IMR-90 (cell line): ENCODE measurements around the gene UBN1. TPM values are rescaled to one million over a fixed set of nuclear protein-coding genes. Genes with fewer than 3 reads are reported as not detected.

Experiments
- ATAC-seq: fragments of 200-7000 bp; cut with Tn5 transposase; 2 replicates; pipeline ENCODE4 v1.9.1; 2020; ENCODE audit warnings: low read depth, mild to moderate bottlenecking, moderate library complexity
- BruUV-seq: library from RNA; stranded (reverse); fragments of 400-500 nt; replicated peaks from 2 replicates; lab custom pipeline; 2021; lab: Mats Ljungman, UMichigan
- CTCF ChIA-PET: fragments of 300-600 bp; formaldehyde crosslinking; extraction: SDS; loops from one replicate; lab custom pipeline; 2021; ENCODE audit warnings: antibody characterized with exemption; lab: Yijun Ruan, JAX
- POLR2A ChIA-PET: fragments of 300-600 bp; sonication (Branson Sonifier 250); formaldehyde crosslinking; loops from one replicate; lab custom pipeline; 2022; ENCODE audit warnings: antibody characterized with exemption; ENCODE audit not compliant: unreplicated experiment; lab: Charles Lee
- DNase-seq: peaks from one replicate; pipeline ENCODE4 v3.0.0; 2013
- H2AFZ ChIP-seq: replicated peaks from 2 replicates; pipeline ENCODE3; 2013; ENCODE audit warnings: low read length, mild to moderate bottlenecking; ENCODE audit not compliant: poor library complexity
- H2AK5ac ChIP-seq: 2 replicates; pipeline ENCODE4 v1.6.1; 2013; ENCODE audit warnings: low read depth, low read length, inconsistent platforms
- H2AK9ac ChIP-seq: replicated peaks from 2 replicates; pipeline ENCODE3; 2013; ENCODE audit warnings: mild to moderate bottlenecking, low read depth, low read length, moderate library complexity; ENCODE audit not compliant: poor library complexity
- H2BK120ac ChIP-seq: 2 replicates; pipeline ENCODE4 v1.6.1; 2013; ENCODE audit warnings: low read depth, low read length, inconsistent platforms
- H2BK15ac ChIP-seq: 3 replicates; pipeline ENCODE4 v1.6.1; 2013; ENCODE audit warnings: low read depth, low read length, inconsistent platforms
- H2BK20ac ChIP-seq: 2 replicates; pipeline ENCODE4 v1.6.1; 2013; ENCODE audit warnings: low read depth, mild to moderate bottlenecking, inconsistent platforms, low read length, moderate library complexity
- H2BK5ac ChIP-seq: 2 replicates; pipeline ENCODE4 v1.6.1; 2013; ENCODE audit warnings: mild to moderate bottlenecking, low read depth, low read length, inconsistent platforms; ENCODE audit not compliant: poor library complexity, severe bottlenecking
- H3K14ac ChIP-seq: replicated peaks from 2 replicates; pipeline ENCODE4 v1.6.1; 2013; ENCODE audit warnings: low read depth, low read length, inconsistent platforms
- H3K18ac ChIP-seq: 2 replicates; pipeline ENCODE4 v1.6.1; 2013; ENCODE audit warnings: low read depth, low read length, control low read depth
- H3K23ac ChIP-seq: 2 replicates; pipeline ENCODE4 v1.6.1; 2013; ENCODE audit warnings: low read depth, low read length, inconsistent platforms
- H3K27ac ChIP-seq: 2 replicates; pipeline ENCODE4 v1.5.1; 2013; ENCODE audit warnings: mild to moderate bottlenecking, control low read depth, low read length; ENCODE audit not compliant: insufficient read depth
- H3K27me3 ChIP-seq: 2 replicates; pipeline ENCODE4 v1.6.1; 2013; ENCODE audit warnings: low read length; ENCODE audit not compliant: control insufficient read depth, insufficient read depth
- H3K36me3 ChIP-seq: 2 replicates; pipeline ENCODE4 v1.6.1; 2013; ENCODE audit warnings: low read length, mixed read lengths; ENCODE audit not compliant: control insufficient read depth, insufficient read depth
- H3K4ac ChIP-seq: 2 replicates; pipeline ENCODE4 v1.6.1; 2013; ENCODE audit warnings: low read depth, low read length, inconsistent platforms
- H3K4me1 ChIP-seq: 2 replicates; pipeline ENCODE4 v1.6.1; 2013; ENCODE audit warnings: low read length, mixed read lengths; ENCODE audit not compliant: control insufficient read depth, insufficient read depth
- H3K4me2 ChIP-seq: 2 replicates; pipeline ENCODE4 v1.6.1; 2013; ENCODE audit warnings: low read depth, mild to moderate bottlenecking, control low read depth, low read length, moderate library complexity
- H3K4me3 ChIP-seq: 2 replicates; pipeline ENCODE4 v1.5.1; 2013; ENCODE audit warnings: low read depth, mild to moderate bottlenecking, control low read depth, low read length, moderate library complexity; ENCODE audit not compliant: insufficient read depth
- H3K56ac ChIP-seq: 2 replicates; pipeline ENCODE4 v1.6.1; 2013; ENCODE audit warnings: low read length, inconsistent platforms; ENCODE audit not compliant: insufficient read depth; ENCODE audit errors: extremely low read depth
- H3K79me1 ChIP-seq, 2 experiments: 2 replicates each; pipeline ENCODE4 v1.6.1; 2013; ENCODE audit warnings: low read length in 2 of 2, inconsistent platforms in 1 of 2, low read depth in 1 of 2
- H3K9ac ChIP-seq: 2 replicates; pipeline ENCODE4 v1.6.1; 2013; ENCODE audit warnings: low read depth, low read length, control low read depth
- H3K9me1 ChIP-seq: 2 replicates; pipeline ENCODE4 v1.6.1; 2013; ENCODE audit warnings: low read length, inconsistent platforms; ENCODE audit not compliant: insufficient read depth
- H3K9me3 ChIP-seq: 2 replicates; pipeline ENCODE4 v1.6.1; 2013; ENCODE audit warnings: low read length; ENCODE audit not compliant: control insufficient read depth, insufficient read depth
- H4K20me1 ChIP-seq: 2 replicates; pipeline ENCODE4 v1.6.1; 2013; ENCODE audit warnings: low read length, inconsistent platforms; ENCODE audit not compliant: insufficient read depth
- H4K5ac ChIP-seq: 2 replicates; pipeline ENCODE4 v1.6.1; 2013; ENCODE audit warnings: mild to moderate bottlenecking, low read depth, low read length, control low read depth
- H4K8ac ChIP-seq, 2 experiments: 2 replicates each; pipeline ENCODE4 v1.6.1; 2013; ENCODE audit warnings: low read depth in 2 of 2, low read length in 2 of 2, control low read depth in 1 of 2, inconsistent platforms in 1 of 2
- H4K91ac ChIP-seq: 2 replicates; pipeline ENCODE4 v1.6.1; 2013; ENCODE audit warnings: low read depth, low read length, inconsistent platforms; ENCODE audit not compliant: insufficient read depth
- BHLHE40 ChIP-seq: fragments of 150-350 bp; IDR thresholded peaks from 2 replicates; pipeline ENCODE4 v1.6.1; 2016; ENCODE audit warnings: mild to moderate bottlenecking, low read depth, low read length
- CHD1 ChIP-seq: IDR thresholded peaks from 2 replicates; pipeline ENCODE4 v1.6.1; 2012; ENCODE audit warnings: low read depth, low read length, improper control_type of control experiment
- ELK1 ChIP-seq: fragments of 150-350 bp; IDR thresholded peaks from 2 replicates; pipeline ENCODE4 v1.6.1; 2016; ENCODE audit warnings: low read depth, mild to moderate bottlenecking, low read length, moderate library complexity, borderline replicate concordance
- MAFK ChIP-seq: IDR thresholded peaks from 2 replicates; pipeline ENCODE4 v1.6.1; 2012; ENCODE audit warnings: low read depth, low read length, improper control_type of control experiment
- MAZ ChIP-seq: IDR thresholded peaks from 2 replicates; pipeline ENCODE4 v1.6.1; 2012; ENCODE audit warnings: low read depth, mild to moderate bottlenecking, low read length, improper control_type of control experiment, moderate library complexity, borderline replicate concordance
- MXI1 ChIP-seq: IDR thresholded peaks from 2 replicates; pipeline ENCODE4 v1.6.1; 2012; ENCODE audit warnings: low read depth, mild to moderate bottlenecking, low read length, moderate library complexity, borderline replicate concordance
- RAD21 ChIP-seq: IDR thresholded peaks from 2 replicates; pipeline ENCODE4 v1.6.1; 2012; ENCODE audit warnings: low read length, improper control_type of control experiment
- RCOR1 ChIP-seq: IDR thresholded peaks from 2 replicates; pipeline ENCODE4 v1.6.1; 2012; ENCODE audit warnings: mild to moderate bottlenecking, low read length, improper control_type of control experiment; ENCODE audit not compliant: insufficient replicate concordance
- RFX5 ChIP-seq: IDR thresholded peaks from 2 replicates; pipeline ENCODE4 v1.8.0; 2012; ENCODE audit warnings: low read depth, mild to moderate bottlenecking, low read length, moderate library complexity
- SMC3 ChIP-seq: fragments of 150-350 bp; IDR thresholded peaks from 2 replicates; pipeline ENCODE4 v1.6.1; 2016; ENCODE audit warnings: low read depth, mild to moderate bottlenecking, antibody characterized with exemption, low read length, moderate library complexity
- WGBS, 2 experiments: methylation state at CpG; one replicate each; pipeline versions ENCODE4 v1.1.5 to v1.1.7; 2013; ENCODE audit warnings: missing lambda C conversion rate in 2 of 2; ENCODE audit not compliant: insufficient read length in 1 of 2; ENCODE audit errors: extremely low coverage in 2 of 2; 5-methylcytosine and 5-hydroxymethylcytosine counted together
- dilution Hi-C: fragments of 300-500 bp; cut with HindIII; formaldehyde crosslinking; loops from one replicate; pipeline ENCODE4 v1.14.3; 2018; ENCODE audit warnings: low sequenced_read_pairs; ENCODE audit not compliant: unreplicated experiment
- in situ Hi-C: fragments of 300-500 bp; cut with MboI; formaldehyde crosslinking; loops from 3 replicates; pipeline ENCODE4 v1.14.3; 2019; ENCODE audit warnings: low sequenced_read_pairs, inconsistent platforms, mixed read lengths
- intact Hi-C: fragments of 100-400 bp; cut with micrococcal nuclease; formaldehyde crosslinking; loops from 2 replicates; pipeline ENCODE4 v1.10.0; 2022
- polyA plus RNA-seq, 3 experiments: library from polyadenylated mRNA; depleted of rRNA; stranded (reverse); fragments of >200 nt; gene quantifications; 2 replicates each; pipeline ENCODE4 v1.2.3, GENCODE V29; 2012; ENCODE audit warnings: low replicate concordance in 1 of 3
- total RNA-seq: library from RNA; depleted of rRNA; stranded (reverse); fragments of >200 nt; gene quantifications from 2 replicates; pipeline ENCODE4 v1.2.3, GENCODE V29; 2012
- TF ChIP-seq, protein P1 (sequence below): fragments of 150-350 bp; IDR thresholded peaks from 2 replicates; pipeline ENCODE4 v1.6.1; 2017; ENCODE audit warnings: mild to moderate bottlenecking, antibody characterized with exemption, low read length, low read depth

UBN1 gene
- total and polyA plus RNA-seq, 2 of the 4 experiments (the other 2 are of a cell fraction) = 5.7 to 16.3 TPM

GRCh38 chr16:4868535-4868934 is 21.3 kb downstream of the UBN1 start:
- Histone ChIP-seq H2BK20ac (no peak overlapping the region), H3K14ac (no peak overlapping the region), H2AK5ac (no peak overlapping the region), H3K18ac (no peak overlapping the region), H3K27me3 (no peaks in the 10 kb centered on the region), H2BK5ac (no peak overlapping the region), H3K9ac (no peak overlapping the region), H4K8ac (no peak overlapping the region), H3K9me3 (no peaks in the 10 kb centered on the region), H2AFZ (no peak overlapping the region), H4K5ac (no peak overlapping the region), H4K91ac (no peak overlapping the region), H3K27ac (no peak overlapping the region), H3K9me1 (0 out of 2 replicates have a peak, but pooled peaks cover 3% of the 10 kb centered on the region), H4K20me1 (peaks cover 52% of the 10 kb centered on the region), H3K23ac (no peak overlapping the region), H2AK9ac (no peak overlapping the region), H3K4me2 (no peak overlapping the region), H3K79me1 (peaks cover 22 to 72% of the 10 kb centered on the region in 2 experiments), H2BK120ac (no peak overlapping the region), H3K4me3 (no peak overlapping the region), H3K4ac (no peak overlapping the region), H3K4me1 (no peaks in the 10 kb centered on the region; the same call in 1 of the 2 replicates), H2BK15ac (no peak overlapping the region), H3K56ac (no peak overlapping the region), H3K36me3 (peaks cover 48% of the 10 kb centered on the region)
- ChIA-PET CTCF (no interaction called here), POLR2A (no interaction called here)
- TF ChIP-seq MXI1 = no peak
- TF ChIP-seq, protein P1, sequence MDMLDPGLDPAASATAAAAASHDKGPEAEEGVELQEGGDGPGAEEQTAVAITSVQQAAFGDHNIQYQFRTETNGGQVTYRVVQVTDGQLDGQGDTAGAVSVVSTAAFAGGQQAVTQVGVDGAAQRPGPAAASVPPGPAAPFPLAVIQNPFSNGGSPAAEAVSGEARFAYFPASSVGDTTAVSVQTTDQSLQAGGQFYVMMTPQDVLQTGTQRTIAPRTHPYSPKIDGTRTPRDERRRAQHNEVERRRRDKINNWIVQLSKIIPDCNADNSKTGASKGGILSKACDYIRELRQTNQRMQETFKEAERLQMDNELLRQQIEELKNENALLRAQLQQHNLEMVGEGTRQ = no peak
- TF ChIP-seq RCOR1 = no peak
- no peak for TF ChIP-seq CHD1
- TF ChIP-seq MAZ = no peak
- no peak for TF ChIP-seq ELK1
- TF ChIP-seq BHLHE40 = no peak
- TF ChIP-seq RAD21 = no peak
- TF ChIP-seq RFX5 = no peak
- TF ChIP-seq SMC3 = no peak
- no peak for TF ChIP-seq MAFK
- dilution Hi-C loops (no loop called here), in situ Hi-C loops (no loop called here), intact Hi-C loops (no loop called here)
- DNase-seq (no peak), ATAC-seq (no peak)
- 100% methylated on average over 3 of the region's 7 CpGs; no CpG with 5 or more reads in 1 of the 2 experiments for WGBS, 2 experiments
- no TSS peak for BruUV-seq
